ENCODE data around the gene R3HDML.
"Not testable (repeated sequence)": the region's sequence is repeated elsewhere in the genome, so short reads cannot be mapped to it uniquely, and the experiment has no call there.

The R3HDML gene

GRCh38 chr20:44336725-44337380 lies at the start of gene R3HDML:
Gene R3HDML (plus strand): TSS chr20:44337043. CDS start chr20:44337158, 115 bp downstream.
- no peak for DNase-seq

- DNase-seq, result no peak
Observed at GRCh38 chr20:44287272-44288097, 49.4 kb upstream of the R3HDML start.

- DNase-seq, result no peak
Observed at GRCh38 chr20:44288252-44288651, 48.6 kb upstream of the R3HDML start.

GRCh38 chr20:44291754-44292153 lies 45.1 kb upstream of the R3HDML start:
- no peak for DNase-seq

GRCh38 chr20:44296011-44296410 lies 40.8 kb upstream of the R3HDML start:
- DNase-seq, result no peak

- no peak for DNase-seq
Observed at GRCh38 chr20:44297721-44298120, 39.1 kb upstream of the R3HDML start.

GRCh38 chr20:44299011-44299535 lies 37.8 kb upstream of the R3HDML start:
- not testable (repeated sequence) for DNase-seq

GRCh38 chr20:44301285-44301684 lies 35.6 kb upstream of the R3HDML start:
- DNase-seq, result no peak

- DNase-seq, result no peak
Observed at GRCh38 chr20:44302026-44302669, 34.7 kb upstream of the R3HDML start.

- no peak for DNase-seq
Observed at GRCh38 chr20:44302736-44303135, 34.1 kb upstream of the R3HDML start.

- DNase-seq, result no peak
Observed at GRCh38 chr20:44304383-44304782, 32.5 kb upstream of the R3HDML start.

- DNase-seq, result no peak
Observed at GRCh38 chr20:44306927-44307326, 29.9 kb upstream of the R3HDML start.

- peak; percentile 47 for DNase-seq
Observed at GRCh38 chr20:44309763-44310663, 26.8 kb upstream of the R3HDML start.

GRCh38 chr20:44310664-44311639 lies 25.9 kb upstream of the R3HDML start, which contains the start of gene FITM2:
Gene FITM2 (minus strand): TSS chr20:44311202. CDS start chr20:44311148, 54 bp downstream.
- DNase-seq, result peak; percentile 97

- no peak for DNase-seq
Observed at GRCh38 chr20:44314870-44315269, 22.0 kb upstream of the R3HDML start.

GRCh38 chr20:44319839-44320422 lies 16.9 kb upstream of the R3HDML start:
- DNase-seq, result no peak

GRCh38 chr20:44324343-44324742 lies 12.5 kb upstream of the R3HDML start:
- no peak for DNase-seq

- DNase-seq, result no peak
Observed at GRCh38 chr20:44326391-44327159, 10.3 kb upstream of the R3HDML start.

GRCh38 chr20:44327748-44328147 lies 9.1 kb upstream of the R3HDML start:
- DNase-seq, result not testable (repeated sequence)

- no peak for DNase-seq
Observed at GRCh38 chr20:44328428-44328827, 8.4 kb upstream of the R3HDML start.

Data from fibroblast of skin of right biceps (primary cell).